Measurements from ENCODE around the gene PPM1J.
A peak's percentile ranks its signal among the peaks of the same experiment; 100 is the strongest.

The PPM1J gene

DNA sequence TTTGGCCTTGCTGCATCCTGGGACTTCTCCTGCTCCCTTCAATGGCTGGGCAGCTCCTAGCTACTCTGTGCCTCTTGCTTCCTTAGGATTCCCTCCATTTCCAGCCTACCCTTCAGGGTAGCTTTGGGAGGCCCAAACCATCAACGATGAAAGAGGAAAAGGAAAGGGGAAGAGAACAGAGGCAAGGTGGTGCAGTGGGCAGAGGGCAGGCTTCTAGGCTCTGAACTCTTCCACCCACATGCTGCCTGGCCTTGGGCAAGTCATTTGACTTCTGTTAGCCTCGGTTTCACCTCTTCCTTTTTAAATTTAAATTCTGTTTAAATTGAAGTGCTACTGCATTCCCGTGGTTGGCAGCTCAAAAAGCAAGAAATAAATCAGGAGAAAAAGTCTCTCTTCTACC is 5.7 kb upstream of the PPM1J start:
- DNase-seq = no peak

DNA sequence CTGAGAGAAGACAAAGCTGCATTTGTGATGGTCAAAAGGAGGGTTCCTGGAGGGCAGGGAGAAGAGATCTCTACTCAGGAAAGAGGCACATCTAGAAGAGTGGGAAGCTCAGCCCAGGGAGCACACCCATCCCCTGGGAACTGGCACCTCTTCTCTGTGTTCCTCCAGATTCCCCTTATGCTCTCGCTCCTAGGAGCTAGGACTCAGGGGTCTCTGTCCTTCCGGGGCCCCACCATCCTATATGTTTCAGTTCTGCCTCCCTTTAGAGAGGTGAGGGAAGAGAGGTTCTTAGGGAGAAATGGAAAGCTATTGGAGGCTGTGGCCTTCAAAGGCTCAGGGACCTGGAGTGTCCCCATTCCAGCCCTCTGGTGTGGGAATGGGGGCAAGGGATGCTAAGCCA is 4.6 kb upstream of the PPM1J start:
- DNase-seq = no peak

DNA sequence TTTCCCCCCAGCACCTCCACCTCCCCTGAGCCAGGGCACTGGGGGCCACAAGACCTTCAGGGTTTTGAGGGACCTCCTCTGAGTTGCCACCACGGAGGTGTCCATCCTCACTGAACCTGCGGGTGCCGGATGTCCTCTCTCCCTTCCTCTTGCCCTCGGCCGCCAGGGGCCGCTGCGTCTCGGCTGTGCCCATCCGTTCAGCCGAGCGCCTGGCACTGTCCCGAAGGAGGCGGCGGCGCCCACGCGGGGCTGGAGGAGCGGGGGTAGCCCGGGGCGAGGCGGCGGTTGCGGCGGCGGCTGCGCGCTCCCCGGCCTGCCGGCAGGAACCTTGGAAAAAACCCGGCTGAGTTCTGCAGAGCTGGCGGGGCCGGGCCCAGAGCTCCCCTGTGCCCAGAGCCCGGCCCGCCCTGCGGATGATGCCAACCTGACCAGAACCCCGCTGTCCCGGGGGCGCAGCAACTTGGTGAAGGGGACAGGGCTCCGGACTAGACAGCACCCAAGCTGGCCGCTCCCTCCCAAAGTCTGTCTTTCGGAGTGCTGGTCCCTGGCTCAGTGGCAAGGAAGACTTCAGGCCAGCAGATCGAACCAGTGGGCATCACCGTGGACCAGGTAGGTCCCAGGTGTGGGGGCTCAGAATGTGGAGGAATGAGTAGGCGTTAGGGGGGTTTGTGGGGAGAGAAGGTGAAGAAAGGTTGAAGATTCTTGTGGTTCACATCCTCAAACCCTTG is 3.7 kb upstream of the PPM1J start:
- peak; percentile 76 for DNase-seq

DNA sequence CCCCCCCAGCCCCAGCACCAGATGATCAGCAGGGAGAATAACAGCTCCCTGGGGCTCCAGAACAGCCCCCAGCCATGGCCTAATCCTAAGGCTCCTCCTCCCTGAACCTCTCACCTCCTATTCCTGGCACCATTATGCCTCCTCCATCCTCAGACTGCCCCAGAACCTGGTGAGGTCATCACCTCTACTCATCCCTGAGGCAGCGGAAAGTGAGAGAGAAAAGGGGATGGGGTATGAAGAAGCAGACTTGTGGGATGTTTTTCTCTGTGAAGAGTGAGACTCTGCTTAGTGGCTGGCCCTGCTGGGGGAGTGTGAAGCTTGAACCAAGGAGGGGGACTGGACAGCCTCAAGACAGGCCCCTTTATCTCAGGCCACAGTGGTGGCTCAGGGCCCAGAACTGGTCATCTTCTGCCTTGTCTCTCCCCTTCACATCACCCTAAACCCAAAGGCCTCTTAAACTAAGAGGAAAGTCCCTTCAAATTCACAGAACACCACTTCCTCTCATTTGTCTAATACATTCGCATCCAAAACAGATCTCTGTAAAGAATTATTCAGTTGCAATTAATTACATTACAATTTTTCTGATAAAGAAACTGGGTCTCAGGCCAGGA is 2.2 kb upstream of the PPM1J start:
- no peak for DNase-seq

DNA sequence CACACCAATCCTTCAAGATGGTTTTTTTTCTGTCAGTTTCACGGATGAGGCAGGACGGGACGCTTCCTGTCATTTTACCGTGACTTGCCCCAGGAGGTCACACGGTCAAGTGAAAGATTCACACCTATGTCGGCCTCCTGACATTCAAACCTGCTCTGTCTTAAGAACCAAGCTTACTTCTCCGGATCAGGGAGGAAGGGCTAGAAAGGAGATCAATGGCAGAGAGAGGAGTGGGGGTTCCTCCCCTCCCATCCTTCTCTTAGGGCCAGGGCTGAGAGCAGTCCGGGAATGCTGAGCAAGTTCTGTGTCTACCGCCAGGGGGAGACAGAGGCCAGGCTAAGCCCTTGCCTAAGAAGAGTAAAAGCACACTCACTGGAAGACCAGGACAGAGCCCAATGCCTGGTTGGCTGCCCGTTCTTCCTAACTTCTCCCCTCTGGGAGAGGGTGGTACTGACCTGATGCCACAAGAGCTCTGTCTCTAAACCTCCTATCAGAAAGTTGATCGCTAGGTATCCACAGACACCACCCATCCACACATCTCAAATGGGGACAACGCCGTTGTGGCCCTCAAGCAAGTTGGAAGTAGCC is 1.1 kb upstream of the PPM1J start:
- peak; percentile 83 for DNase-seq

DNA sequence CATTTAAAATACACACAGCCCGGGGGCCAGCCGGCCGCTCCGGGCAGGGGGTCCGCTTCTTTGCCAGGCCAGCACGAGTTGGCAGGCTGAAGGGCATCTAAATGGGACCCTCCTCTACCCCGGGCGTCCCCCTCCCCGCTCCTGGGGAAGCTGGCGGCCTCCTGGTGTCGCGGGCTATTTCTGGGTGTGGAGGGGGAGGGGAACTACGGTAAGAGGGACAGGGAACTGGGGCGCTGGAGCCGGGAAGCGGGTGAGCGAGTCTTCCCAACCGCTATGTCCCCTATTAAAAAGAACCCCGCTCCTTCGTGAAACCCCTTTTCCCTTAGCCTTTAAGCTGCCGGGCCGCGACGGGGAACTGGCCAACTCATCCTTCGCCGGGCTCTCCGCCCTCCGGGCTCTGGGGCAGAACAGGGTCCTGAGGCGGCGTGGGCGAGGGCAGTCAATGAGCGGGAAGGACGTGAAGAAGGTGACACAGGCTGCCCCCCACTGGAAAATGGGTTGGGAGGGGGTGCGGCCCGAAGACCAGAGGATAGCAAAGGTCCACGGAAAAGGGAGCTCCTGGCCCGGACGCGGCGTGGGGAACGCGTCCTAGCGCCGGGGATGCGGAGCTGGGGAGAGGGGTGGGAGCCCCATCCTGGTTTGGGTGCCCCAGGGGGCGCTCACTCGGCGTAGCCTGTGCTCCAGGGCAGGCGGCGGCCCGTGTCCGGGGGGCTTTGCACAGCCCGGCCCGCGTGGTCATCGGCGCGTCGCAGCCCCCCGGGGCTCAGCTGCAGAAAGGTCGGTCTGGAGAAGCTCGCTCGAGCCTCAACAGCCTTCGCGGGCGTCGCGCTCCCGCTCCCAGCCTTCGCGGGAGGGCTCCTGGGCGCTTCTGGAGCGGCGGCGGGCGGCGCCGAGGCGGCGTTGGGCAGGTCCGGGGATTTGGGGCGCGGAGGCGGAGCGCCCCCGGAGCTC is 544 bp downstream of the PPM1J start:
- DNase-seq = no peak

DNA sequence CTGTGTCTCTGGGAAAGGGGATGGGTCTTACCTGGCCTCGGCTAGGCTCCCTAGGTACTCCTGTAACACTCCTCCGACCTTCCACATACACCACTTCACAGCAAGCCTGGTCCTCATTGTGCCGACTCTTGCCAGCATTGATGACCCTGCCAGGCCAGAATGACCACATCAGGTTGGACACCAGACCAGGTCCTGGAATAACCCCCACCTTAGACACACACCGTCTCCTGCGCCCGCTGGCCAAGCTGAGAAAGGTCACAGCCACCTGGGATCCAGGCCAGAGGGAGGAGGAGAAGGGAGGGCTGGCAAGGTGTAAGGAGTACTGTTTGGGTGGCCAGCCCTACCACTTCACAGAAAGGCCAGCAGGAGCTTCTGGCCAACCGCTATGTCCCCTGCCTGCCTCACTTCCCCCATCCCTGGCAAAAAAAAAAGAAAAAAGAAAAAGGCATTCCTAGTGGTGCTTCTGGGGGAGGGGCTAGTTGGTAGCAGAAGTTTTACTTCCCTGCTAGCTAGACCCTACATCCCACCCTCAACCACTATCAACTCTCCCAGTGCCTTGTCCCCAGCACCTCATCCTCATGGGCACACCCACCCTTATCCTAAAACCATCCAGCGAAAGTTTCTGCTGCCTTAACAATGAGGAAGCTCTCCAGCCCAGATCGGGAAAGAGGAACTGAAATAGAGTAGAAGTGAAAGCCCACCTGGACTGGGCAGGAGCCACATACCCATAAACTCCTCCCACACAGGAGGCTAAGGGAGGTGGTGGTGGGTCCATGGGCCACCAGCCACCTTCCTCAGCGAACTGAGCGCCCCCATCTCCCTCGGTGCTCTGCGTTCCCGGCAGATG is 1.4 kb downstream of the PPM1J start:
- no peak for DNase-seq

DNA sequence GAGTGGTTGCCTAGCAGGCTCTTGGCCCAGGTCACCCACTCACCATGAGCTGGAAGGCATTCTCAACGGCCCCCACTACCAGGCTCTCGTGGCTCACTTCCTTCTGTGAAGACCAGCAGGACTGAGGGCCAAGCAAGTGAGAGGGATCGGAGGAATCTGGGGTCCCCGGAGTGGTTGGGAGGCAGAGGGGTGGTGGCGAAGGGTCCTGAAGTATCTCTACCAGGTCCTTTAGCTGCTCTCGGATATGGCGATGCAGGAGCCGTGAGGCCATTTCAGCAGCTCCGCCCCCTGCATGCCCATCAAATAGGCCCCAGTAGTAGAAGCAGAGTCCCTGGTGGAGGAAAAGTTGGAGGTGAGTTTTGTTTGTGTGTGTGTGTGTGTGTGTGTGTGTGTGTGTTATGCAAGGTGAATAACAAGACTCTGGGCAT is 2.4 kb downstream of the PPM1J start:
- DNase-seq = no peak

DNA sequence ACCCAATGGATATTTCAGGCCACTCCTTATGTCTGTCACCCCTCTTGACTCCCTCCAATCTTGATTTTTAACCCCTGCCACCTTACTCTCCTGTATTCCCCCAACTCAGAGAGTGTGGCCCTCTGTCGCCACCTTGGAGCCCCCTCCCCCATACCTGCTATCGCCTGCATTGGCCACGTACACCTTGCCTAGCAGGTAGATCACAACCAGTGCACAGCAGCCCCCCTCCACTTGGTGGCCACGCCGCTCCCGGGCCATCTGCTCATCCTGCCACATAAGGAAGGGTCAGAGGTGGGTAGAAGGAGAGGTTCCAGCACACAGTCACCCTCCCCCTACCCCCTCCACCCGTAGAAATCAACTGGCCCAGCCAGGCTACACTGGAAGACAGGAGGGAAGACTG is 2.9 kb downstream of the PPM1J start:
- no peak for DNase-seq

DNA sequence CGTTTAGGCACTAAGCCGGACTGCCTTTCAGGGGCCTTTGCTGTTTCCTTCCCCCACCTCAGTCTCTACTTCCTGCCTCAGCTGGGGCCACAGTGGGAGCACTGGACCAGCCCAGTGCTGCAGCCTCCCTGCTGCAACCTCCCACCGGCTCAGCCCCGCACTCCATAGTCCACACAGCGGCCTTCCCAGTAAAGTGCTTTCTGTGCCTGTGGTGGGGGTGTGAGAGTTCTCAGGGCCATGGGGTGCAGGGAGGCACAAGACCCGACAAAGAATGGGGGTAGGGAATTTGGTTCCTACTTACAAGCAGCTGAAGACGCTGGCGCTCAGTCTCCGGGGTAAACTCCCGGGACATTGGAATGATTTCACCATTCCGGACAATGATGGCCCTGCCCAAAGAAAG is 3.5 kb downstream of the PPM1J start:
- DNase-seq = no peak

DNA sequence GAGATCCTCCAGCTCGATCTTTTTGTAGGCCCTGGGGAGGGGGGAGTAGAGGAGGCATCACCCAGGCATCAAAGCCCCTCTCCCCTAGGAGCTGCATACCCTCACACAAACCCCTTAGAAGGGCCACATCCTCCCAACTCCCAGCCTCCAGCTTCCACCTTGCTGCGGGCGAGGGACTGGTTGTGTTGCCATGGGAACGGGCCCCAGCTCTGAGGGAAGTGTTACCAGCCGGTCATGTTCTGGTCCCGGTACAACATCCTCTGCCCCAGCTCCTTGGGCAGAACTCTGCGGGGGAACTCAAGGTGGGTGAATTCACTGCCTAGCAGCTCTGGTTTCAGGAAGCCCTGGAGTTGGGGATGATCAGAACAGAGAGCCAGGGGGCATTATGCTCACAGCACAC is 4.1 kb downstream of the PPM1J start:
- no peak for DNase-seq

DNA sequence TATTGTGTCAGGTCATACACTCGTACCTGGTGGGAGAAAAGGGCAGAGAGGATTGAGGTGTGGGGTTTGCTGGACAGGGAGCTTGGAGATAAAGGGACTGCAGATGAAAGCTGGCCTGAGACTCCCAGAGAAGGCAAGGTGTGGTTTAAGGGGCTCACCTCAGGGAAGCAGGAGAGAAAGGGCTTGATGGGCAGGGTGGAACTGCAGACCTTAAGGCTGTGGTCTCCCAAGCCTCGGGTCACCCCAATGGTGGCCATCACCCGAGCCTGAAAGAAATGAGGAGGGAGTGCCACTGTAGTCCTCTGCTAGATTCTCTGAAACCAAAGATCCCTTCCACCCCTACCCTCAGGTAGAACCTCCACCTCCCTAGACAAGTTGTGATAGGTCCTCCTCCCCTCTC is 4.5 kb downstream of the PPM1J start:
- no peak for DNase-seq

DNA sequence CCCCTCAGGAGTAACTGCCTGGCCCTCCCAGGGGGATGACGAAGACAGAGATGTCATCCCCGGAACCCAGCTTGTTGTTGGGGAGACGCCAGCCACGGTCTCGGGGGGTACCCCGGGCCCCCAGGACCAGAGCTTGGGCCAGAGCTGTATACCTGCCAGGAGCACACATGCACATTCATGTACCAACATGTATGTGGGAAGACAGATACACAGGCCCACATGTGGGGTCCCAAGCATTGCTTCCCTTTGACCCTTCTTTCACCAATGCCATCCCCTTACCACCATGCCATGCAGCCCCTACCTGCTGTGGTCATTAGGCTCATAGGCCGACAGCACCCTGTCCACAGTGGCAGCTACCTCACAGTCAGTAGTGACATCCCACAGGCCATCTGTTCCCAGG is 5.0 kb downstream of the PPM1J start:
- DNase-seq = no peak

DNA sequence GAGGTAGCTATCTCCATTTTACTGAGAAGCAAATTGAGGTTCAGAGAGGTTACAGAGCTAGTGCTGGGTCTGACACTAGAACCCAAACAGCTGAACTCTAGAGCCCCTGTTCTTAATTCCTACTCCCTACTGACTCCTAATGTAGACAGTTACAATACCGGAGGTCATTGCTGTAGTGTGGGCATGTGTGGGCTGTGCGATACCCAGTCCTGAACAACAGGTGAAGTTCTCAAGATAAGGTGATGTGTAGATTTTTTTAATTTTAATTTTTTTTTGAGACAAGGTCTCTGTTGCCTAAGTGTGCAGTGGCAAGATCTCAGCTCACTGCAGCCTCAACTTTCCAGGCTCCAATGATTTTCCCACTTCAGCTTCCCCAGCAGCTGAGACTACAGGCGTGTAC is 6.6 kb downstream of the PPM1J start:
- DNase-seq = no peak

DNA sequence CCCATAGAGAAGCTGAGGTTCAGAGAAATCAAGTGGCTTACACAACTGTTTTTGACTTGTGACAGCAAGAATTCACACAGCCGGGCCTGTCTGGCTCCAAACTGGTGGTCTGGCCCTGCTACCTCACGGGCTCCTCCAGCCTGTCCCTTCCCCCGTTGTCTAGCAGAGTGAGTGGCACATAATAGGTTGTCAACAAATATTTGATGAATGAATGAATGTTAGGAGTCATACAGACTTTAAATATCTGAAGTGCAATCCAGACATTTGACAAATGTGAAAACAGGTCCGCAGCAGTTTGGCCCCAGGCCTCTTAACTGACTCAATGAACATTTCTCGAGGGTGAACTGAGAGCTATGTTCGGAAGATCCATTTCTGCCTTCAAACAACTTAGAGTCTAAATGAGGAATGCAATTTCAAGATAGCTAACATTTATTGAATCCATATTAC is 7.1 kb downstream of the PPM1J start:
- no peak for DNase-seq

DNA sequence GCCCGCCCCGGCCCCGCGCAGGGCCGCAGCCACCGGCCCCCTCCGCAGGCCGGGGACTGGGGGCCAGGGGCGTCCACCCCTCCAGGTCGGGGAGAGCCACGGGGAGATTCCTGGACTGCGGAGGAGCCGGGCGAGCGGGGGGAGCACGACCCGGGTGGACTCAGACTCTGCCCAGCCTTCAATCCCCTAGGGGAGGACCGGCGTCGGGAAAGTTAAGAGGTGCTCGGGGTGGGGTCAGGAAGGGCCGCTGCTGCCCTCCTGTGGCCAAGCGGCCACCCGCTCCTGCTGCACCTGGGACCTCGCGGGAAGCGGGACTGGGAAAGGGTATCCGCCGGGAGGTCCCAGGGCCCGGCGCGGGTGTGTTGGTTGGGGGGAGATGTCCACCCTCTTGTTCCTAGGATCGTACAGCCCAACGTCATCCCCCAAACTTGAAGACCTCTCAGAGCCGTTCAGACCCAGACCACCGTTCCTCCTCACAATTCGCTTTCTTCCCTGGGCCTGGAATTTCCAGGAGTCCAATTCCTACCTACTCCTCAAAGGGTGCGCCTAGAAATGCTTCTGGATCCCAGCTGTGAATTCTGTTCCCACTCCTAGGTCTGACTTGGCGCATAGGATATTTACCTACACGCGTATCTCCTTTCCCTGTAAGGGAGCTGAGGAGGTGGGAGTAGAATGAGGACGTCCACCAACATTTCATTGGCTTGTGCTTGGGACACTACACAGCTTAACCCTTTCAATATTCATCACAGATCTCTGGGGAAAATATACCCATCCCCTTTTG is 7.7 kb downstream of the PPM1J start:
- peak; percentile 70 for DNase-seq

DNA sequence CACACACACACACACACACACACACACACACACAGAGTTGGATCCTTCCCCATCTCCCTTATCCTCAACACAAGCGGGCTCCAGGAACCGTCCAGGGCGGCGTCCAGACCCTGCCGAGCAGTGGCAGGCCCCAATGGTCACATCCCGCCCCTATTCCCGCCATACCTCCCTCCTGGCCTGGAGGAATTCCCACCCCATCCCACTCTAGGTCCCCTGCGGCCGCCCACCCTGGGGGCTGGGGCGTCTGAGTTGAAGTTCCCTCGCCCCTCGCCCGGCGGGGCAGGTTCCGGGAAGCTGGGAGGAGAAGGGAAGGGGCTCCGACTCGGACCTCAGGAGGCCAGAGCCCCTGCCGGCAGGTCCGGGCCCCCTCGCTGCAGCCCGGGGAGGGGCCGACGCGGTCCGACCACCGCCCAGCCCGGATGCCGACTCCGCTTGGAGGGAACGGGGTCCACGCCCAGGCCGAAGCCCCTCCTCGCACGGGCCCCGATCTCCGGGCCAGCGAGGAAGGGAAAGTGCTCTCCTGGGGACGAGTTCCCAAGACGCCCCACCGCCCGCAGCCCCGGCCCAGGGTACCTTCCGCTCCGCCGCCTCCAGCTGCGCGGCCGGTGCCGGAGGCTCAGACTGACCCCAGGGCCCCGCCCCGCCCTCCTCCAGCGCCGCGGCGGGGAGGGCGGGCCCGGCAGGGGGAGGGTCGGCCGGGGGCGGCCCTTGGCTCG is 8.5 kb downstream of the PPM1J start, which contains the start of gene RHOC:
Gene RHOC (minus strand): TSS at position 623 of the 716 bp plus-strand sequence. CDS start 3,328 bp downstream, outside the sequence.
- DNase-seq = peak; percentile 45

DNA sequence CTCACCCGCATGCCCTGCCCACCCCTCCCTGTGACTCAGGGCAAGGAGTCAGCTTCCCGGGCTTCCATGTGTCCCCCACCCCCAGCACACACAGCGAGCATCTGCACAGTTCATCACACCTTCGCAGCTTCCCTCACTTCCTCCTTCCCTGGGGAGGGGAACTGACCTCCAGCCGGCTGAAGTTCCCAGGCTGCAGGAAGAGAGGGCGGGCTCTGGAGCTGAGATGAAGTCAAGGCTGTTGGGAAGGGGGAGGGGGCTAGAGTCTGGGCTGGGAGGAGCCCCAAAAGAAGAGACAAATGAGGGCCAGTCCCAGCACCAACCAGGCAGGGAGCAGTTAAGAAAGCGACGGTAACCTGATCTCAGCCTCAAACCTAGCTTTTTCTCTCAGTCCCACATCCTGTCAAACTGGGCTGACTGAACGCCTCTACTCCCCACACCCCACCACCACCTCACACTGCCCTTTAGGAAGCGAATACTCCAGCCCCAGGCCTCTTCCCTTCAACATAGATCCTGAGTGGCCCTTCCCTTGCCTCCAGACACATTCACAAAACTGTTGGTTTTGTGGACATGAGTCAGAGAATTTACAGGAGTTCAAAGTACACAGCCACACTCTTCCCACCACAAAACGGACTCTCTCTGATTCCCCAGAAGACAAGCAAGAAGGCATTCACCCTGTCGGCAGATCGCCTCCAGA is 10.1 kb downstream of the PPM1J start:
- peak; percentile 64 for DNase-seq

DNA sequence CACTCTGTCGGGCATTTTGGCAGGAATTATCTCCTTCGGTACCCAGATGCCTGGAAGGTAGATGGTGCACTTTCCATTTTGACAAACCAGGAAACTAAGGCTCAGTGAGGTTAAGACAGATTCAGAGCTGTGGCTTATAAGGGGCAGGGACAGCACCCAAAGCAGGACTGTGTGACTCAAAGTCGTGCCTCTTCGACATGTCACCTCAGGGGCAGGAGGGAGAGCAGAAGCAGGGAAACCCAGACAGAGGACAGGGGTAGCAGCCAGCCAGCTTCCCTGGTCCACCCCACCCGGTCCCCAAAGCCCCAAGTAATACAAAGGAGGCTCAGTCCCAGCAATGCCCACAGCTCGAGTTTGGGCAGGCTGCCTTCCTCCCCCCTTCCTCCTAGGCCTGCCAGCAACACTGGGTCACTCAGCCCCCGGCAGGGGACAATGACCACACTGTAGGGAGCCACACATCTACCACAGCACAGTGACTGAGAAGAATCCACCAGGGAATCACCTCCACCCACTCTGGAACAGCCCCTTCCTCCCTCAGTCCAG is 10.7 kb downstream of the PPM1J start:
- DNase-seq = no peak

DNA sequence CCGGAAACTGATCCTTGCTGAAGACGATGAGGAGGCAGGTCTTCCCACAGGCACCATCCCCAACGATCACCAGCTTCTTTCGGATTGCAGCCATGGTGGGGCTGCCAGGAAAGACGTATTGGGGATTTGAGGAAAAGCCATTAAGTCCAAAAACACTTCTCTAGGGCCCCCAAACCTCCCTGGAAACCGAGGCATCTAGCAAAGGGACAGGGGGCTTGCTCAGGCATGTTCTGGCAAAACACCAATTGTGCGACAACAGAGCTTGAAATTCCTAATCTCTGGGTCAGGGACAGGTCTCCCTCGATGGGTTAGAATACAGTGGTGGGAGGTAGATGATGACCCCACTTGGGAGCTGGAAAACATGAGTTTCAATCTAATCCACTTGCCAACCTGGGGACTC is 11.4 kb downstream of the PPM1J start:
- DNase-seq = no peak

All from CD4-positive, alpha-beta T cell treated with Interleukin-10 for 1 hour (primary cell).